Prostate gland (tissue), 2 donors: ENCODE results near the gene RAX2. TPM values are rescaled to one million over a fixed set of nuclear protein-coding genes. Genes with fewer than 3 reads are reported as not detected.

Source experiments
- DNase-seq: peaks from one replicate; pipeline ENCODE4 v3.0.0-alpha.2; 2019; ENCODE audit warnings: low spot score
- H3K27ac ChIP-seq, 2 donors: fragments of 200-600 bp; sonication (generic); 2 replicates each; pipeline ENCODE4 v1.5.1; 2017 to 2019
- H3K27me3 ChIP-seq: fragments of 200-600 bp; sonication (generic); replicated peaks from 2 replicates; pipeline ENCODE4 v1.5.1; 2019; ENCODE audit not compliant: insufficient read depth
- H3K36me3 ChIP-seq, 2 donors: fragments of 200-600 bp; sonication (generic); 1 replicate in 1 of 2; 2 replicates in 1 of 2; pipeline versions ENCODE4 v1.5.1 to v1.8.1; 2017 to 2019
- H3K4me1 ChIP-seq: fragments of 200-600 bp; sonication (generic); replicated peaks from 2 replicates; pipeline ENCODE4 v1.5.1; 2019
- H3K4me3 ChIP-seq, 2 donors: fragments of 200-600 bp; sonication (generic); 2 replicates each; pipeline ENCODE4 v1.5.1; 2017 to 2019
- H3K9me3 ChIP-seq: fragments of 200-600 bp; sonication (generic); 2 replicates; pipeline ENCODE4 v1.5.1; 2017
- POLR2A ChIP-seq: fragments of 450-650 bp; IDR thresholded peaks from one replicate; pipeline ENCODE4 v1.6.1; 2016; ENCODE audit warnings: antibody characterized with exemption, mild to moderate bottlenecking
- POLR2AphosphoS5 ChIP-seq: sonication (generic); formaldehyde crosslinking; IDR thresholded peaks from one replicate; pipeline ENCODE4 v1.6.1; 2017; ENCODE audit warnings: antibody characterized with exemption
- WGBS: methylation state at CpG from one replicate; pipeline ENCODE4 v1.1.5; 2018; 5-methylcytosine and 5-hydroxymethylcytosine counted together
- intact Hi-C: fragments of 100-400 bp; cut with DNase I; formaldehyde crosslinking; loops from one replicate; pipeline ENCODE4 v1.14.2; 2022
- total RNA-seq, 2 donors: library from RNA; depleted of rRNA; stranded (reverse); fragments of >200 nt; gene quantifications; one replicate each; pipeline ENCODE4 v1.1.0, GENCODE V29; 2016
- TF ChIP-seq, protein P1 (sequence below), 4 experiments: fragments of 200-600 bp in 2 of 4; fragments of 450-650 bp in 2 of 4; sonication (generic) in 2 of 4; IDR thresholded peaks; 1 replicate in 3 of 4; 2 replicates in 1 of 4; pipeline ENCODE4 v1.5.1; 2016 to 2019; ENCODE audit warnings: antibody characterized with exemption in 4 of 4, mild to moderate bottlenecking in 2 of 4, moderate library complexity in 2 of 4

The RAX2 gene
- total RNA-seq, 2 donors from 2014 or later: not detected

DNA sequence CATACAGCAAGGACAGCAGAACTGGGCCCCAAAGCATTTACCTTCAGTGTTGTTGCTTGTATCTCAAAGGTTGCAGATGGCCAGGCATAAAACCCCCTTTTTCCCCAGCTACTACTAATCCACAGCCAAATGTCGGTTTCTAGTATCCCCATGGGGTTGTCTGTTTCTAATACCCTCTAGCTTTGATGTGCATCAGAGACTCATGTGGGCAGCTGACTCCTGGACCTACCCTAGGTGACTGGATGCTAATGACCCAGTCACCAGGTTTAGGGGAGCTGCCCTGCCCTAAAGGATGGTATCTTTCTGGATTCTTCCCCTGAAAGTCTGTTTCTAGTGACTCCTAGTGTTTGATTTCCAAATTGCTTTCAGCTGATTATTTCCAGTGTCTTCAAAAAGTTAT lies 39.9 kb downstream of the RAX2 start:
- Histone ChIP-seq H3K4me1 (no peaks in the 10 kb centered on the region), H3K27me3 (no peaks in the 10 kb centered on the region), H3K36me3 (no peaks in the 10 kb centered on the region), H3K4me3 (no peak overlapping the region), H3K9me3 (no peaks in the 10 kb centered on the region), H3K27ac (no peak overlapping the region)
- DNase-seq: no peak
- intact Hi-C loops: no loop called here
- TF ChIP-seq POLR2A: no peak
- no peak for TF ChIP-seq POLR2AphosphoS5
- TF ChIP-seq, protein P1, sequence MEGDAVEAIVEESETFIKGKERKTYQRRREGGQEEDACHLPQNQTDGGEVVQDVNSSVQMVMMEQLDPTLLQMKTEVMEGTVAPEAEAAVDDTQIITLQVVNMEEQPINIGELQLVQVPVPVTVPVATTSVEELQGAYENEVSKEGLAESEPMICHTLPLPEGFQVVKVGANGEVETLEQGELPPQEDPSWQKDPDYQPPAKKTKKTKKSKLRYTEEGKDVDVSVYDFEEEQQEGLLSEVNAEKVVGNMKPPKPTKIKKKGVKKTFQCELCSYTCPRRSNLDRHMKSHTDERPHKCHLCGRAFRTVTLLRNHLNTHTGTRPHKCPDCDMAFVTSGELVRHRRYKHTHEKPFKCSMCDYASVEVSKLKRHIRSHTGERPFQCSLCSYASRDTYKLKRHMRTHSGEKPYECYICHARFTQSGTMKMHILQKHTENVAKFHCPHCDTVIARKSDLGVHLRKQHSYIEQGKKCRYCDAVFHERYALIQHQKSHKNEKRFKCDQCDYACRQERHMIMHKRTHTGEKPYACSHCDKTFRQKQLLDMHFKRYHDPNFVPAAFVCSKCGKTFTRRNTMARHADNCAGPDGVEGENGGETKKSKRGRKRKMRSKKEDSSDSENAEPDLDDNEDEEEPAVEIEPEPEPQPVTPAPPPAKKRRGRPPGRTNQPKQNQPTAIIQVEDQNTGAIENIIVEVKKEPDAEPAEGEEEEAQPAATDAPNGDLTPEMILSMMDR (IDR thresholded peaks at IDR 0.05): no peak
- WGBS: 83% methylated on average over 1 of the region's 1 CpG

DNA sequence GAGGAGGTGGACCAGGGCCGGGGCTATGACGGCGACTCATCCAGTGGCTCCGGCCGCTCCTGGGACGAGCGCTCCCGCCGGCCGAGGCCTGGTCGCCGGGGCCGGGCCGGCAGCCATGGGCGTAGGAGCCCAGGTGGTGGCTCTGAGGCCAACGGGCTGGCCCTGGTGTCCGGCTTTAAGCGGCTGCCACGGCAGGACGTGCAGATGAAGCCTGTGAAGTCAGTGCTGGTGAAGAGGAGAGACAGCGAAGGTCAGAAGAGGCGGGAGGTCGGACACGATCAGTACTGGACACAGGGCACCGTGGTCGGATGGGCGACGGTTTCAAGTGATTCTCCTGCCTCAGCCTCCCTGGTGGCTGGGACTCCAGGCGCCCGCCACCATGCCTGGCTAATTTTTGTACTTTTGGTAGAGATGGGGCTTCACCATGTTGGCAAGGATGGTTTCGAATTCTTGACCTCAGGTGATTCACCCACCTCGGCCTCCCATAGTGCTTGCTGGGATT lies 41.5 kb downstream of the RAX2 start:
- no peak overlapping the region for H3K4me3 ChIP-seq
- H3K27me3 ChIP-seq: no peaks in the 10 kb centered on the region
- no peaks in the 10 kb centered on the region for H3K36me3 ChIP-seq
- intact Hi-C loops: no loop called here
- TF ChIP-seq POLR2AphosphoS5 (no peak), POLR2A (no peak)
- TF ChIP-seq, protein P1 (IDR thresholded peaks at IDR 0.05): no peak
- H3K9me3 ChIP-seq: no peaks in the 10 kb centered on the region
- no peaks in the 10 kb centered on the region for H3K4me1 ChIP-seq
- 96% methylated on average over 31 of the region's 32 CpGs for WGBS
- no peak overlapping the region for H3K27ac ChIP-seq
- DNase-seq: no peak

DNA sequence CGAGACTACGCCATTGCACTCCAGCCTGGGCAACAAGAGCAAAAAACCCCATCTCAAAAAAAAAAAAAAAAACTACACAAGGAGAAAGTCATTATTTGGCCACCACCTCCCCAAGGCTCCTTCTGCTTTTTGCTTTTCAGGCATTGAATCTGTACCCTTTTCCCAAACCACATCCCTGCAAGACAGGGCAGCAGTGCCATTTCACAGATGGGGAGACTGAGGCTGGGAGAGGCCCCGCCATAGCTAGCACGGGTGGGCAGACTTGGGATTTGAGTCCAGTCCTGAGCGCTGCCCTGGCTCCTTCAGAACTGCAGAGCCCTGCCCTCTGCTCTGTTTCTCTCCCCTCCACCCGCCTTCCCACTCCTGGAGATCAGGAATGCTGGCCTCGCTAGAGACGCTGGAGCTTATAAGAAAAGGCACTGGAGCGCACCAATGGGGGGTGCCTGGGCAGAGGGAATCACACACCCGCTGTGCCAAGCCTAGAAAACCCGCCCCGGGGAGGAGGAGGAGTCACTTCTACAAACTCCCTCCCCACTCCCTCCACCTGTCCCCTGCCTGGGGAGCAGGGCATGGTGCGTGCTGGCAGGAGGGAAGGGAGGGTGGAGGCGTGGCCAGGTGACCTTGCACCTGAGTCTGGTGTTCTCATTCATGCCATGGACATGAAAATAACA lies 46.3 kb downstream of the RAX2 start:
- peaks cover 8% of the 10 kb centered on the region for H3K4me1 ChIP-seq
- no peaks in the 10 kb centered on the region for H3K36me3 ChIP-seq
- no peaks in the 10 kb centered on the region for H3K9me3 ChIP-seq
- H3K4me3 ChIP-seq: no peak overlapping the region
- intact Hi-C loops: no loop called here
- WGBS: 30% methylated on average over 14 of the region's 14 CpGs
- no peaks in the 10 kb centered on the region for H3K27me3 ChIP-seq
- no peak overlapping the region for H3K27ac ChIP-seq
- no peak for TF ChIP-seq POLR2A
- TF ChIP-seq POLR2AphosphoS5: no peak
- TF ChIP-seq, protein P1 (IDR thresholded peaks at IDR 0.05): no peak
- DNase-seq: no peak

DNA sequence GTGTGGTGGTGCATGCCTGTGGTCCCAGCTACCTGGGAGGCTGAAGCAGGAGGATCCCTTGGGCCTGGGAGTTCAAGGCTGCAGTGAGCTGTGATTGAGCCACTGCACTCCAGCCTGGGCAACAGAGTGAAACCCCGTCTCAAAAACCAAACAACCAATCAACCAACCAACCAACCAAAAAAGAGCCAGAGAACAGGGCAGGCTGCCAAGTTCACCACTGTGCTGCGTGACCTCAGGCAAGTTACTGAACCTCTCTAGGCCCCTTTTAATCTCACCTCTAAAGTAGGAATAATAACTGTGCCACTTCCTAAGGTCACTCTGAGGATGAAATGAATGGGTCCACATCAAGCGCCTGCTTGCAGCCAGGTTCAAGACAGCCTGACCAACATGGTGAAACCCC lies 46.9 kb downstream of the RAX2 start:
- Histone ChIP-seq H3K9me3 (no peaks in the 10 kb centered on the region), H3K4me3 (no peak overlapping the region), H3K27ac (no peak overlapping the region), H3K36me3 (no peaks in the 10 kb centered on the region), H3K4me1 (peaks cover 8% of the 10 kb centered on the region), H3K27me3 (no peaks in the 10 kb centered on the region)
- no peak for DNase-seq
- WGBS: 76% methylated on average over 3 of the region's 3 CpGs
- intact Hi-C loops: no loop called here
- TF ChIP-seq, protein P1 (IDR thresholded peaks at IDR 0.05): no peak
- TF ChIP-seq POLR2AphosphoS5 (no peak), POLR2A (no peak)

DNA sequence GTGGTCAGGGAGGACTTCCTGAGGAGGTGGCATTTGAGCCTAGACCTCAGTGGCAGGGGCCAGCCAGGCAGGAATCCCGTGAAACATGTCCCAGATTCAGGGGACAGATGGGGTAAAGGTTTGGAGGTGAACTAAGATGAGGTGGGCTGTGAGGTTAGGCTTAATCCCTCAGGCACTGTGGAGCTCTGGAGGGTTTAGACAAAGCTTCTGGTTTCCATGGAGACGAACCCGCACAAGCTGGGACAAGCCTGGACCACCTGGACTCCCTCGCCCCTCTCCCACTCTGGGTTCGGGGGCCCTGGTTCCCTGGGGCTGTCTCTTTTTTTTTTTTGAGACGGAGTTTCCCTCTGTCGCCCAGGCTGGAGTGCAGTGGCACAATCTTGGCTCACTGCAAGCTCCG lies 48.1 kb downstream of the RAX2 start:
- Histone ChIP-seq H3K36me3 (no peaks in the 10 kb centered on the region), H3K27ac (no peak overlapping the region), H3K4me1 (peaks cover 8% of the 10 kb centered on the region), H3K9me3 (no peaks in the 10 kb centered on the region), H3K4me3 (no peak overlapping the region), H3K27me3 (no peaks in the 10 kb centered on the region)
- TF ChIP-seq, protein P1 (IDR thresholded peaks at IDR 0.05): no peak
- TF ChIP-seq POLR2AphosphoS5 (no peak), POLR2A (no peak)
- intact Hi-C loops: no loop called here
- 25% methylated on average over 8 of the region's 8 CpGs for WGBS
- DNase-seq: no peak
